Thyroid gland (tissue), 4 donors: ENCODE measurements around the gene COL20A1.

Source experiments
- POLR2A ChIP-seq, 2 donors: fragments of 450-650 bp; IDR thresholded peaks; one replicate each; pipeline ENCODE4 v1.6.1; 2017; ENCODE audit warnings: antibody characterized with exemption in 2 of 2, mild to moderate bottlenecking in 2 of 2, moderate library complexity in 1 of 2
- TF ChIP-seq, protein P1 (sequence below), 6 experiments: fragments of 200-600 bp in 3 of 6; fragments of 450-650 bp in 3 of 6; sonication (generic) in 3 of 6; IDR thresholded peaks; one replicate each; pipeline ENCODE4 v1.5.1; 2016 to 2019; ENCODE audit warnings: antibody characterized with exemption in 6 of 6, mild to moderate bottlenecking in 2 of 6, inconsistent platforms in 1 of 6, moderate library complexity in 1 of 6

GRCh38 chr20:63314566-63315239, 21.7 kb downstream of the COL20A1 start:
- TF ChIP-seq, protein P1, sequence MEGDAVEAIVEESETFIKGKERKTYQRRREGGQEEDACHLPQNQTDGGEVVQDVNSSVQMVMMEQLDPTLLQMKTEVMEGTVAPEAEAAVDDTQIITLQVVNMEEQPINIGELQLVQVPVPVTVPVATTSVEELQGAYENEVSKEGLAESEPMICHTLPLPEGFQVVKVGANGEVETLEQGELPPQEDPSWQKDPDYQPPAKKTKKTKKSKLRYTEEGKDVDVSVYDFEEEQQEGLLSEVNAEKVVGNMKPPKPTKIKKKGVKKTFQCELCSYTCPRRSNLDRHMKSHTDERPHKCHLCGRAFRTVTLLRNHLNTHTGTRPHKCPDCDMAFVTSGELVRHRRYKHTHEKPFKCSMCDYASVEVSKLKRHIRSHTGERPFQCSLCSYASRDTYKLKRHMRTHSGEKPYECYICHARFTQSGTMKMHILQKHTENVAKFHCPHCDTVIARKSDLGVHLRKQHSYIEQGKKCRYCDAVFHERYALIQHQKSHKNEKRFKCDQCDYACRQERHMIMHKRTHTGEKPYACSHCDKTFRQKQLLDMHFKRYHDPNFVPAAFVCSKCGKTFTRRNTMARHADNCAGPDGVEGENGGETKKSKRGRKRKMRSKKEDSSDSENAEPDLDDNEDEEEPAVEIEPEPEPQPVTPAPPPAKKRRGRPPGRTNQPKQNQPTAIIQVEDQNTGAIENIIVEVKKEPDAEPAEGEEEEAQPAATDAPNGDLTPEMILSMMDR (IDR thresholded peaks at IDR 0.05) = no peak
- no peak for TF ChIP-seq POLR2A (IDR thresholded peaks at IDR 0.05)
